Measurements from ENCODE around the gene RFLNA.

The RFLNA gene

DNA sequence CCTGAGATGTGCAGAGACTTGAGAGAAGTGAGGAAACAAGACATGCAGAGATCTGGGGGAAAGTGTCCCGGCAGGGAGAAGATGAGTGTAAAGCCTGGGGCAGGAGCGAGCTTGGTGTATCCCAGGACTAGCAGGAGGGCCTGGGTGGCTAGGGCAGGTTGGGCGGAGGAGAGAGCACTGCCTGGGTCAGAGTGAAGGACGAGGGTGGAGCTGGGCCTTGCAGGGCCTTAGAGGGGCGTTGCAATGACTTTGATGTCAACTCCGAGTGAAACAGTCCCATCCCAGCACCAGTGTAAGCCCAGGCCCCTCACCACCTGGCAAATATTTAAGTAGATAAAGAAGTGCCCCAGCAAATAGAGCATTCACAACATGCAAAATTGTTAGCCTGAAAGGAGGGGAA lies 24.2 kb upstream of the RFLNA start:
- Histone ChIP-seq H3K9me3 (ENCODE audit: control insufficient read depth, insufficient read depth, low read length) (no peaks in the 10 kb centered on the region), H3K4me1 (ENCODE audit: control insufficient read depth, insufficient read depth, low read length) (no peaks in the 10 kb centered on the region), H3K9ac (ENCODE audit: low read depth, low read length) (no peak overlapping the region), H3K36me3 (ENCODE audit: control insufficient read depth, insufficient read depth, low read length) (no peaks in the 10 kb centered on the region), H3K27me3 (ENCODE audit: control insufficient read depth, insufficient read depth, low read length) (no peaks in the 10 kb centered on the region), H3K4me3 (ENCODE audit: low read depth, low read length) (no peak overlapping the region)

DNA sequence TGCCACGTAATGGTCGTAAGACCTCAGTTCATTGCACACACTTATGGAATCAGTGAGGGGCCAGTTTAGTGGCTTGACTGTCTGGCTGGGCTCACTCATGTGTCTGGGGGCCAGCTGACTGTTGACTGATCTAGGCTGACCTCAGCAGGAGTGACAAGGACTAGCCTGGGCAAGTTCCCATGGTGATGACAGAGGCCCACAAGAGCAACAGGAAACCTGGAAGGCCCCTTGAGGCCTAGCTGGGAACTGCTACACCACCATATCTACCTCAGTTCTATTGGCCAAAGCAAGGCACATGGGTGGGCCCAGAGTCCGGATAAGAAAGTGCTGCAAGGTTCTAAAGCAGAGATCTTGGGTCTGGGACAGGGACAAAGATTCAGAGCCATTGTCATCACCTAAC lies 21.3 kb upstream of the RFLNA start:
- no peak overlapping the region for H3K9ac ChIP-seq (ENCODE audit: low read depth, low read length)
- H3K4me1 ChIP-seq (ENCODE audit: control insufficient read depth, insufficient read depth, low read length), result no peaks in the 10 kb centered on the region

DNA sequence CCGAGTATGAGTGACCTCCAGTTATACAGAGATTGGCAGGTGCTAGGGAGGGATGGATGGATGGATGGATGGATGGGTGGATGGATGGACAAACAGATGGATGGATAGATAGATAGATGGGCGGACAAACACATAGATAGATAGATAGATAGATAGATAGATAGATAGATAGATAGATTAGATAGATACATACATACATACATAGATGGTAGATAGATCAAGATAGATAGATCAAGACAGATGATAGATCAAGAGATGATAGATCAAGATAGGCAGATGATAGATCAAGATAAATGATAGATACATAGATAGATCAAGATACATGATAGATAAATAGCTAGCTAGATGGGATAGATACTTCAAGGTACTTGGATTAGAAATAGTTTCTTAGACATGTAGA lies 18.6 kb upstream of the RFLNA start:
- no peak overlapping the region for H3K9ac ChIP-seq (ENCODE audit: low read depth, low read length)
- no peaks in the 10 kb centered on the region for H3K4me1 ChIP-seq (ENCODE audit: control insufficient read depth, insufficient read depth, low read length)
- H3K36me3 ChIP-seq (ENCODE audit: control insufficient read depth, insufficient read depth, low read length), result no peaks in the 10 kb centered on the region
- no peaks in the 10 kb centered on the region for H3K9me3 ChIP-seq (ENCODE audit: control insufficient read depth, insufficient read depth, low read length)
- H3K4me3 ChIP-seq (ENCODE audit: low read depth, low read length), result no peak overlapping the region
- peaks cover 2% of the 10 kb centered on the region for H3K27me3 ChIP-seq (ENCODE audit: control insufficient read depth, insufficient read depth, low read length)

More for the DNA sequence above, 21.3 kb upstream of the RFLNA start:
- Histone ChIP-seq H3K27me3 (ENCODE audit: control insufficient read depth, insufficient read depth, low read length) (peaks cover 2% of the 10 kb centered on the region), H3K36me3 (ENCODE audit: control insufficient read depth, insufficient read depth, low read length) (no peaks in the 10 kb centered on the region), H3K9me3 (ENCODE audit: control insufficient read depth, insufficient read depth, low read length) (no peaks in the 10 kb centered on the region), H3K4me3 (ENCODE audit: low read depth, low read length) (no peak overlapping the region)

DNA sequence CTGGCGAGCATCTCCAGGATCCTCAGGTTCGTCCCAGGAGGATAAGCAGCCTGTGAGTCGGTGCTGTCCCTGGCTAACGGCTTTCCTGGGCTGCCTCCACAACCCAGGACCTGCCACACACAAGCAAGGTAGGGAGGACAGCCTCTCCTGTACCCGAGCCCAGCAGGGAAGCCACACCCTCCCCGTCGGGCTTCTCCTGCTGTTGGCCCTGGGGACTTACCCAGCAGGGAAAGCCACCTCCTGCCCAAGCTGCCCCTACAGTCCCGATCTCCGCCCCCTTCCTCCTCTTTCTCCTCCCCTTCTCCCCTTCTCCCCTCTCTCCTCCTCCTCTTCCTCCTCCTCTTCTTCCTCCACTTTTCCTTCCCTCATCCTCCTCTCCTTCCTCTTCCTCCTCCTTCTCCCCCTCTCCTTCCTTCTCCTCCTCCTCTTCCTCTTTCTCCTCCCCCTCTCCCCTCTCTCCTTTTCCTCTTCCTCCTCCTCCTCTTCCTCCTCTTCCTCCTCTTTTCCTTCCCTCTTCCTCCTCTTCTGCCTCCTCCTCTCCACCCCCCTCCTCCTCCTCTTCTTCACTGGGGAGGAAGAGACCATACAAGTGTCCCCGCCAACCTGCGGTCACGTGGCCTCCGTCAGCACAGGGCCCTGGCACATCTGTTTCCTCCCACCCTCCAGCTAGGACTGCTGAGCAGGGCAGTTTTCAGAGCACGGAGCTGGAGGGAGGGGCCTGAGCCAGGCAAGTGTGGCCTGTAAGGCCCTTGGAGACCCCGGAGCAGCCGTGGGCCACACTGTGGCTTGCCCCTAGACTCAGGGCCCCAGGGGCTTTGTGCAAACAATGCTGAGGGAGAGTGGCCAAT lies 17.3 kb upstream of the RFLNA start:
- H3K36me3 ChIP-seq (ENCODE audit: control insufficient read depth, insufficient read depth, low read length), result no peaks in the 10 kb centered on the region
- H3K9ac ChIP-seq (ENCODE audit: low read depth, low read length), result no peak overlapping the region
- H3K9me3 ChIP-seq (ENCODE audit: control insufficient read depth, insufficient read depth, low read length), result no peaks in the 10 kb centered on the region
- peaks cover 2% of the 10 kb centered on the region for H3K27me3 ChIP-seq (ENCODE audit: control insufficient read depth, insufficient read depth, low read length)
- no peaks in the 10 kb centered on the region for H3K4me1 ChIP-seq (ENCODE audit: control insufficient read depth, insufficient read depth, low read length)
- H3K4me3 ChIP-seq (ENCODE audit: low read depth, low read length), result no peak overlapping the region

DNA sequence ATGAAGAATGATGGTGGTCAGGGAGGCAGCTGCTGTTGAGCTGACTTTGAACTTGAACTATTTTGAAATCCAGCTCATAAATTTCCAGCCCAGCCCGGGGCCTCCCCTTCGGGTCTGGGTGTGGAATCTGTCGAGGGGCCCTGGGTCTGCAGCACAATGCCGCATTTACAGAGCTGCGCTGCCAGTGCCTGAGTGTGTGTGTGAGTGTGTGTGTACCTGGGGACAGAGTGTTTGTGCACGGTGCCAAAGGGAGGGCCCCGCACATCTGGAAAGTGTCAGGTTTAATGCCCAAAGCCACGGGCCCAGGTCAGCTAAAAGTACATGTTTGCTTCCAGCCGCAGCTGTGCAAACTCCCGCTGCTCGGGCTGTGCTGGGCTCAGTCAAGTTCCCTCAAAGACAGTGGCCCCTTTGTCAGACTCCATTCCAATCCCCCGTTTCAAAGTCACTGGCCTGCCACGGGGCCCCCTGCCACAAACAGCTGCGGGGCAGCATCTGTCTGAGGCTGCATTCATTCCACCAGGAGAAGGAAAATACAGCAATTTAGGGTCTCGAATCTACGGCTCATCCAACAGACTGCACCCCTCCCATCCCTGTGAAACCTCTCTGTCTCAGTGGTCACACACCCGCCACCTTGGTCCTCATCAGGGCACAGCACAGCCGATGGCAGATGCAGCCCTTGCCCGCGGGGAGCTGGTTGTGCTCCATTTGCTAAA lies 16.3 kb upstream of the RFLNA start:
- no peaks in the 10 kb centered on the region for H3K36me3 ChIP-seq (ENCODE audit: control insufficient read depth, insufficient read depth, low read length)
- no peak overlapping the region for H3K4me3 ChIP-seq (ENCODE audit: low read depth, low read length)
- H3K9ac ChIP-seq (ENCODE audit: low read depth, low read length), result no peak overlapping the region
- no peaks in the 10 kb centered on the region for H3K9me3 ChIP-seq (ENCODE audit: control insufficient read depth, insufficient read depth, low read length)
- no peaks in the 10 kb centered on the region for H3K4me1 ChIP-seq (ENCODE audit: control insufficient read depth, insufficient read depth, low read length)
- H3K27me3 ChIP-seq (ENCODE audit: control insufficient read depth, insufficient read depth, low read length), result peaks cover 2% of the 10 kb centered on the region

DNA sequence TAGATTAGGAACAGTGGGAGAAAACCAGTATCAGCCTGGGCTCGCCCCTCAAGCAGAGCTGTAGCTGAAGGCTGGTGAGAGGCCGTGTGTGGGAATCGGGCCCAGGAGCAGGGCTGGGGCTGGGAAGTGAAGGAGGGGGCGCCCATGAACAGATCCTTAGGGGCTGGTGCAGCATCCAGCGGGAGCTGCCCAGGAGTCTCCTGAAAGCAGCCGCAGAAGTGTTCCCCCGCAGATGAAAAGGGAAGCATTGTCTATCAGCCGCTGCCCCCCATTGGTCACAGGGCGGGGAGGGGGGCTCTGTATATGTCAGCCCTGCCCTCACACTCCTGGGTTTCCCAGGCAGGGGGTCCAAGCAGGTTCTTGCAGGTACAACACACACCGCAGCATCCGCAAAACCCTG lies 15.6 kb upstream of the RFLNA start:
- Histone ChIP-seq H3K27me3 (ENCODE audit: control insufficient read depth, insufficient read depth, low read length) (peaks cover 2% of the 10 kb centered on the region), H3K36me3 (ENCODE audit: control insufficient read depth, insufficient read depth, low read length) (no peaks in the 10 kb centered on the region), H3K9ac (ENCODE audit: low read depth, low read length) (no peak overlapping the region), H3K4me3 (ENCODE audit: low read depth, low read length) (no peak overlapping the region), H3K9me3 (ENCODE audit: control insufficient read depth, insufficient read depth, low read length) (no peaks in the 10 kb centered on the region), H3K4me1 (ENCODE audit: control insufficient read depth, insufficient read depth, low read length) (no peaks in the 10 kb centered on the region)

DNA sequence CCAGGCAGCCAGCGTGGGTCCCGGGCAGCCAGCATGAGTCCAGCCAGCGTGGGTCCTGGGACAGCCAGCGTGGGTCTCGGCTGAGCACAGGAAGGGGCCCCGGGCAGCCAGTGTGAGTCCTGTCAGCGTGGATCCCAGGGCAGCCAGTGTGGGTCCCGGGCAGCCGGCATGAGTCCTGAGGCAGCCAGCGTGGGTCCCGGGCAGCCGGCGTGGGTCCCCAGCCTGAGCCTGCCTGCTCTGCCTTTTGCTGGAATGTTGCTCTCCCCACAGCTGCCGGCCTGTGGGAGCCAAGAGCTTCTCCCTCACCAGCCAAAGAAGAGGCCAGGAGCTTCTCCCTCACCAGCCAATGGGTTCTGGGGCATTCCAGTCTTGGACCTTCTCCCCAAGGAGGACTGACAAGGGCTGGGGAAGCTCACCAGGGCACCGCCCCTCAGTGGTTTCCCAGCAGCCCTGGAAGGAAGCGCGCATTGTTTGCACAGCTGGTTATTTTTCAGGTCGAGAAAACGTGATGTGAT lies 15.0 kb upstream of the RFLNA start:
- Histone ChIP-seq H3K4me3 (ENCODE audit: low read depth, low read length) (no peak overlapping the region), H3K27me3 (ENCODE audit: control insufficient read depth, insufficient read depth, low read length) (peaks cover 2% of the 10 kb centered on the region), H3K9me3 (ENCODE audit: control insufficient read depth, insufficient read depth, low read length) (no peaks in the 10 kb centered on the region), H3K36me3 (ENCODE audit: control insufficient read depth, insufficient read depth, low read length) (no peaks in the 10 kb centered on the region), H3K9ac (ENCODE audit: low read depth, low read length) (no peak overlapping the region), H3K4me1 (ENCODE audit: control insufficient read depth, insufficient read depth, low read length) (no peaks in the 10 kb centered on the region)

DNA sequence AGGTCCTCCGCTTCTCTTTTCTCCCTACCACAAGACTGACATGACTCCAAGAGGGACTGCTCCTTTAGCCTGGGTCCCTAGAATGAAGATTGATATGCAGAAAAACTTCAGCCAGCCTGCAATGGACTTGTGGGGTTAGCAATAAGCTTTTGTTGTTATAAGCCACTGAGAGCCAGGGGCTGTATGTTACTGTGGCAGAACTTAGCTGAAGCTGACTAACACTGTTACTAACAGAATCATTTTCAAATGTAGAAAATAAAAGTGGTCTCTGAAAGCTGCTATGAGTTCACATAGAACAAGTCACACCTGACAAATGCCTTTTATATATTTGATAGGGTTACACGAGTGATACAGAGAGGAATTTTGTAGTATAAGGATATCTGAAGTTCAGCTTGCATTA lies 13.6 kb upstream of the RFLNA start:
- peaks cover 2% of the 10 kb centered on the region for H3K27me3 ChIP-seq (ENCODE audit: control insufficient read depth, insufficient read depth, low read length)
- H3K4me1 ChIP-seq (ENCODE audit: control insufficient read depth, insufficient read depth, low read length), result no peaks in the 10 kb centered on the region
- H3K4me3 ChIP-seq (ENCODE audit: low read depth, low read length), result no peak overlapping the region
- H3K9me3 ChIP-seq (ENCODE audit: control insufficient read depth, insufficient read depth, low read length), result no peaks in the 10 kb centered on the region
- H3K36me3 ChIP-seq (ENCODE audit: control insufficient read depth, insufficient read depth, low read length), result no peaks in the 10 kb centered on the region
- H3K9ac ChIP-seq (ENCODE audit: low read depth, low read length), result no peak overlapping the region

DNA sequence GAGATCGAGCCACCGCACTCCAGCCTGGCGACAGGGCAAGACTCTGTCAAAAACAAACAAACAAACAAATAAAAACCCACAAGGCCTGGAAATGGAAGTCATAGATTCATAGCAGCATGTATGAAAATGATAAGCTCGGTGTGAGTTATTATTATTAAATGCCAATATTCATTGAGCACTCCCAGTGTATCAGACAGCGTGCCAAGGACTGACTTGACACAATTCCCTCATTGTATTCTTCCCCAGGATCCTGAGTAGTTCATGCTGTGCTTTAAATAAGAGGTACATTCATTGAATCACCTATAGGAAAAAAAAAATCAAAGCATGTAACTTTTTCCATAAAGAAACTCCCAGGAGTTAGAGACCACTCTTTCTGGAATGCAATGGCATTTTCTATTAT lies 12.6 kb upstream of the RFLNA start:
- H3K9ac ChIP-seq (ENCODE audit: low read depth, low read length), result no peak overlapping the region
- H3K9me3 ChIP-seq (ENCODE audit: control insufficient read depth, insufficient read depth, low read length), result no peaks in the 10 kb centered on the region
- no peak overlapping the region for H3K4me3 ChIP-seq (ENCODE audit: low read depth, low read length)
- no peaks in the 10 kb centered on the region for H3K36me3 ChIP-seq (ENCODE audit: control insufficient read depth, insufficient read depth, low read length)
- peaks cover 2% of the 10 kb centered on the region for H3K27me3 ChIP-seq (ENCODE audit: control insufficient read depth, insufficient read depth, low read length)
- H3K4me1 ChIP-seq (ENCODE audit: control insufficient read depth, insufficient read depth, low read length), result no peaks in the 10 kb centered on the region

DNA sequence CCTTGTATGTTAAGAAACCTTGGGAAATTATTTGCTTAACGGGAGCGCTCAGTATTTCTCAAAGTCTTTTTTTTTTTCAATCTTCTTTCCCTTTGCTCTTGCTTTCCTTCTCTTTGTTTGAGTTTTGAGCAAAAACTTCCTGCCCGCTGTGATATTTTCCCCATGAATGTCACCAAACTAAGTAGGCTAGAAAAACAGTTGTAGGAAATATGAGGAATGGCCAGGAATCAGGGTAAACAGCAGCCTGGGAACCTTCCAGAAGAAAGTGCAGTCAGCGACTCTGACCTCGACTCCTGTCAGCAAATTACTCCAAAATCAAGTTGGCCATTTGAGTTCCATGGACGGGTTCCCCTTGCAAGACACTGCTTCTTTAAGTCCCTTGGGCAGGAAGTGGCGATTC lies 11.6 kb upstream of the RFLNA start:
- Histone ChIP-seq H3K9ac (ENCODE audit: low read depth, low read length) (no peak overlapping the region), H3K4me3 (ENCODE audit: low read depth, low read length) (no peak overlapping the region), H3K9me3 (ENCODE audit: control insufficient read depth, insufficient read depth, low read length) (no peaks in the 10 kb centered on the region), H3K27me3 (ENCODE audit: control insufficient read depth, insufficient read depth, low read length) (peaks cover 2% of the 10 kb centered on the region), H3K4me1 (ENCODE audit: control insufficient read depth, insufficient read depth, low read length) (no peaks in the 10 kb centered on the region), H3K36me3 (ENCODE audit: control insufficient read depth, insufficient read depth, low read length) (no peaks in the 10 kb centered on the region)

DNA sequence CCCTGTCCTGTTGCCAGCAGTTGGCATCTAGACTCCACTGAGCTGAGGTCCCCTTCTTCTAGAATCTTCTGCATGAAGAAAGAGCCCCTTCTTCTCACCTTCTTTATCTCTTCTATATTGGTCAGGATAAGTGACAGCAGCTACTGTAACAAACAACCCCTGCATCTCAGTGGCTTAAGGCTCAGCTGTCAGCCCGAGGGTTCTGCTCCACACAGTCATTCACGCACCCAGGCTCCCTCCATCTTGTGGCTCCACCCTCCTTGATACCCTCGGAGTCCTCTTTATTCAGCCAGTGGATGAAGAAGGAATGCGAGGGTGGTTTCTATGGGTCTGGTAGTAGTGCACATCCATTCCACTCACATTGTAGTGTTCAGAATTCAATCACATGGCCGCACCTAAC lies 10.5 kb upstream of the RFLNA start:
- Histone ChIP-seq H3K36me3 (ENCODE audit: control insufficient read depth, insufficient read depth, low read length) (no peaks in the 10 kb centered on the region), H3K9me3 (ENCODE audit: control insufficient read depth, insufficient read depth, low read length) (no peaks in the 10 kb centered on the region), H3K9ac (ENCODE audit: low read depth, low read length) (no peak overlapping the region), H3K27me3 (ENCODE audit: control insufficient read depth, insufficient read depth, low read length) (no peaks in the 10 kb centered on the region), H3K4me3 (ENCODE audit: low read depth, low read length) (no peak overlapping the region), H3K4me1 (ENCODE audit: control insufficient read depth, insufficient read depth, low read length) (no peaks in the 10 kb centered on the region)

DNA sequence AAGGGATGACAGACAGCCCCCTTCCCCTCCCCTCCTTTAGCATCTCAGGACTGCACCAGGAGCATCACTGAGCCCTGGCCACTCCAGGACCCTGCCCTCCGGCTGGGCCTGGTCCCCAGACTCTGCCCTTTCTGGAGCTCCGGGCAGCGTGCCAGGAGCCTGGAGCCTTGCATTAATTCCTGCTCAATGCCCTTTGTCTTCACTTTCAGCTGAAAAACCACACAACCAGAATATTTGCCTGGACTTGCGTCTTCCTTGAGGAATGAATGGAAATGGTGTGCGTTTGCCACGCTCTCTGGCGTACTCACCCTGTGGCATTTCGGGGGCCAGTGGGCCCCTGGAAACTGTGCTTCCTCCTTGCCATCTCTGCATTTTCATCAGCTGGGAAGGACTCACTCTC lies 8.5 kb upstream of the RFLNA start:
- Histone ChIP-seq H3K9ac (ENCODE audit: low read depth, low read length) (no peak overlapping the region), H3K27me3 (ENCODE audit: control insufficient read depth, insufficient read depth, low read length) (no peaks in the 10 kb centered on the region), H3K4me3 (ENCODE audit: low read depth, low read length) (no peak overlapping the region), H3K4me1 (ENCODE audit: control insufficient read depth, insufficient read depth, low read length) (no peaks in the 10 kb centered on the region), H3K9me3 (ENCODE audit: control insufficient read depth, insufficient read depth, low read length) (no peaks in the 10 kb centered on the region), H3K36me3 (ENCODE audit: control insufficient read depth, insufficient read depth, low read length) (no peaks in the 10 kb centered on the region)

Data from iPS-15b (cell line).